Neural progenitor cell (in vitro differentiated cells): Measurements from ENCODE around the gene AP4B1.

ENCODE experiments used
- CTCF ChIP-seq: fragments of 200-600 bp; sonication (generic); IDR thresholded peaks from 2 replicates; pipeline ENCODE4 v1.5.1; 2017; ENCODE audit warnings: antibody characterized with exemption, mild to moderate bottlenecking
- EZH2 ChIP-seq: fragments of 200-600 bp; sonication (generic); IDR thresholded peaks from 2 replicates; pipeline ENCODE4 v1.6.1; 2017; ENCODE audit warnings: antibody characterized with exemption, mild to moderate bottlenecking, moderate library complexity

GRCh38 chr1:113904293-113904673, 316 bp downstream of the AP4B1 start:
- no peak for TF ChIP-seq CTCF
- no peak for TF ChIP-seq EZH2
